ENCODE measurements around the gene GPC5.
"Not testable (repeated sequence)": the region's sequence is repeated elsewhere in the genome, so short reads cannot be mapped to it uniquely, and the experiment has no call there.

GPC5 gene

DNA sequence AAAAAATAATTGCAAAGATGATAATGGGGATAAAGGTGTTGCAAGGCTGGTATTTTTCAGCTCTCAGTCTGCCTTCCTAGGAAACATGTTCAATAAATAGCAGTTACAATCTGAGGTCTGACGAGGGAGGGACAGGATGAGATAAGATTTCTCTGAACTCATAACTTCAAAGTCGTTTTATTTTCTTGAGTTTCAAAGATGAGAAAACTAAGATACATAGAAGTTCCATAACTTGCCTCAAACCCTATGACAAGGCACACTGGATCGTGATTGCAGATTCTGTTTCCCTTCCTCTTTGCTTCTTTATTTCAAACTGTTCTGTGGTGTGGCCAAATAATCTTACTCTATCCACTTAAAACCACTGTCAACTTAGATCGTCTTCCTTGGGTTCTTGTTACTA is 327.2 kb downstream of the GPC5 start:
- DNase-seq: no peak

GRCh38 chr13:91726671-91727070 is 328.2 kb downstream of the GPC5 start:
- DNase-seq: no peak

DNA sequence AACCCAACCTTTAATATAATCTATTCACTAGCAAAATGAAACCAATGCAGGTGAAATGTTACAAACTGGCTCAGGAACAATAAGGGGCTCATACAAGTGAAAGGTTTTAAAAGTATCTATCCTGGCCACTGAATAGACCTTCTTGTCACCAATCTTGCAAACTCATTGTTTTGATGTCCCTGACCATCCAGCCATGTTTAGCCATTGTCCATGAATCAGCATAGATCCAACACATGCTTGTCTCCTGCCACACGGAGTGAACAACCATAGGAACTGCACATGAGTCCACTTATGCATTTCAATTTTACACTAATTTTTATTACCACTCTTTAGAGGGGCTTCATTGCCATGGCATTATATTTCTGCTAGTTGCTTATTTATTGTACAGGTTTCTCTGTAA is 331.4 kb downstream of the GPC5 start:
- DNase-seq: no peak

DNA sequence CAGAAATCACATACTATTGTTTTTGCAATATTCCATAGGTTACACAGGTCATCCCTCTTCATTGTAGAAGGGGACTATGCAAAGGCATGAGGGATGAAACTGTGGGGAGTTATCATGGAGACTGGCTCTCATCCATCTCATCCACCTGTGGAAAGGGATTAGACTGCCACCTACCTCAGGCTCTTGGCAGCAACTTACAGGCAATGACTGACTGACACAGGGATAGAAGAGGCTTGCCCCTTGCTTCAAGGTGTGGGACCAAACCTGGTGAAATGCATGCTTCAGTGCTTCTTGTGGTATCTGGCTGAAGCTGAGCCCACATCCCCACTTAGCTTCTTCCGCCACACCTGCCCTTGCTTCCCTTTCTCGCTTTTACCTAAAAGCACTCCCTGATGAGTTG is 341.3 kb downstream of the GPC5 start:
- DNase-seq: no peak

GRCh38 chr13:91740756-91741155 is 342.3 kb downstream of the GPC5 start:
- DNase-seq: no peak

DNA sequence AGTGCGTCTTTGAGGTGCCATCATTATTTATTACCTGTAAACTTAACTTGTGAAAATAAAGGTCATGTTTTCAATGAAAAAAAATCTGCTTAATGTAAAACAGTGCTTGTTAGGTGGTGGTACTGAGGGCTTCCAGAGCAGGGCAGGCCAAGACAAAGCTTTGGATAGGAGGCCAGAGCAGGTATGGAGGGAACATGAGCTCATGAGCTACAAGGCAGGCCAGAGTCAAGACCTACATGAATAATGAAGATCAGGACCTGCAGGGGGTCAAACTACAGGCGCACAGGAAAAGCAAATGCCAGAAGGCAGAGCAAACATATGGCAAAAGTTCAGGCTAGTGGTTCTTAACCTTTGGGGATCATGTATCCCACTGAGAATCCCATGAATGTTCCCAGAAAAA is 343.5 kb downstream of the GPC5 start:
- no peak for DNase-seq

DNA sequence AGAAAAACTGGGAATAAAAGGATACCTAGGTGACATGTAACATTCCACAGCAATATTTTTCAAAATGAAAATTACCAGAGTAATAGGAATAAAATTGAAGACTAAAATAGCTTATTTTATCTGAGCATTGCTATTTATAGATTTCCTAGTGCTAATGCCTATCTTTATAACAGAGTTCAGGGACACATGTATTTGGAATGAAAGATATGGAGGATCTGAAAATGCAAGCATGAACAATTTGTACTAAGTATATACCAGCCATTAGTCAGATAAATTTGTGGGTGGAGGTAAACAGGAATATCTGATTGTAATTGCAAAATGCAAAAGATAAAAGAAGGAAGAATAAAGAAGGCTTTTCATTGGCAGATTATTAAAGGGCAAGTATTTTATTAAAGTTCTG is 345.9 kb downstream of the GPC5 start:
- DNase-seq: no peak

GRCh38 chr13:91745967-91746366 is 347.5 kb downstream of the GPC5 start:
- no peak for DNase-seq

DNA sequence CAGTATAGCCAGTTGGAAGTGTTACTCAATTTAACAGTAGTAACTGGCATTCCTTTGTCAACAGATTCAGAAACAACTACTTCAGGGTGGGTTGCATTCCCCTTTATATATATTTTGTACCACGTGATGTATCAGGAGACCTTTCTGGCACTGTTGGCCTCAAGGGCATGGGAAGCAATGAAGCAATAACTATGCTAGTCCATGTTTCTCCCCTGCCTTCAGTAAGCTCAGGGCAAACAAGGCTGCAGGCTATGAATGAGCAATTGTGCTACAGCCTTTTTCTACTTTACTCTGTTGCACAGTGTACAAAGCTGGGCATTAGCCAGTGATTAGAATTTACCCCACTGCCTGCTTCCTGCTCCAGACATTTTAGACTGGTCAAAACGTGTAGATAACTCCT is 348.8 kb downstream of the GPC5 start:
- DNase-seq: no peak

- DNase-seq: no peak
These were observed 350.1 kb downstream of the GPC5 start for GRCh38 chr13:91748416-91749089.

GRCh38 chr13:91758724-91759123 is 360.3 kb downstream of the GPC5 start:
- DNase-seq: no peak

- no peak for DNase-seq
These were observed 364.5 kb downstream of the GPC5 start for GRCh38 chr13:91762957-91763356.

- DNase-seq: no peak
These were observed 366.1 kb downstream of the GPC5 start for GRCh38 chr13:91764527-91764926.

DNA sequence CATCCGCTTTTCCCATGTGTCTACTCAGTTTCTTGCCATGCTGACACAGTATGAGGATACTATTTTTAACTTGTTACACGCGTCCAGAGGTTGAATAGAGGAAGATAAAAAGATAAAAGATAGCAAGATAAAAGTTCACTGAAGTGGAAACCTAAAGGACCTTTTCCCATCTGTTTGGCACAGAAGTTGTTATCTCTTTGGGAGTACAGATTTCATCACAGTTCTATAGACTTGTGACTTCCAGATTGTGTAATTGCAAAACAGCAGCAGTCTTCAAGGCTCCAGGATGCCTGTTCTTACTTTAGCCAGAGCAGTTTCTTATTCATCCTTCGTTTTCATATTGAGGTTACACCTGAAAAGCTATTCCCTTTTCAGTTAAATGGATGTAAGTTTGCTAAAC is 369.2 kb downstream of the GPC5 start:
- DNase-seq: no peak

DNA sequence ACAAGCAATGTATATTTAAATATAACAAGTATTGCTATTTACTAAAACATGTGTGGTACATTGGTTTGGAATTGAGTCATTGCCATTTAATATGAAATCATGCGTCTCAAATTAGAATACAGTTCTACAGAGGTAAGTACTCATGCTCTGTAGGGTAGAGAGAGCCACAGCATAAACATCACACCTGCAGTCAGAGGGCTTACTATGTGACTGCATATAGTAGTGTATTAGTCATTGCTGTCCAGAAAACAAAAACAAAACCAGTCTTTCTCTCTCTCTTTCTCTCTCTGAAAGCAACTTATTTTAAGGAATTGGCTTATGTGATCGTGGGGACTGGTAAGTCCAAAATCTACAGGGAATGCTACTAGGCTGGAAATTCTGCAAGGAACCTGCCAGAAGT is 370.3 kb downstream of the GPC5 start:
- no peak for DNase-seq

DNA sequence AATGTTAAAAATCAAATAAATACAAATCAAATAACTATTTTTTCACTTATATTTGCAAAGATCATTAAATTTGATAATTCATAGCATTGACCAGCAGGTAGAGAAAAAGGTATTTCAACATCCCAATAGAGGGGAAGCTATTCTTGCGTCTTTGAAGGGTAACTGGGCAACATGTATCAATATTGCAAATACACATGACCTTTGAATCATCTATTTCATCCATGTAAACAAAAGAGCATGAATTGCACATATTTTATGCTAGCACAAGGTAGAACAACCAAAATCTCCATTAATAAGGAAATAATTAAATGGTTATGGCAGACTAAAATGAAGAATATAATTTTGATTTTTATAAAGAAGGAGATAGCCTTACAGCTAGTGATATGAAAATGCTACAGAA is 372.8 kb downstream of the GPC5 start:
- no peak for DNase-seq

DNA sequence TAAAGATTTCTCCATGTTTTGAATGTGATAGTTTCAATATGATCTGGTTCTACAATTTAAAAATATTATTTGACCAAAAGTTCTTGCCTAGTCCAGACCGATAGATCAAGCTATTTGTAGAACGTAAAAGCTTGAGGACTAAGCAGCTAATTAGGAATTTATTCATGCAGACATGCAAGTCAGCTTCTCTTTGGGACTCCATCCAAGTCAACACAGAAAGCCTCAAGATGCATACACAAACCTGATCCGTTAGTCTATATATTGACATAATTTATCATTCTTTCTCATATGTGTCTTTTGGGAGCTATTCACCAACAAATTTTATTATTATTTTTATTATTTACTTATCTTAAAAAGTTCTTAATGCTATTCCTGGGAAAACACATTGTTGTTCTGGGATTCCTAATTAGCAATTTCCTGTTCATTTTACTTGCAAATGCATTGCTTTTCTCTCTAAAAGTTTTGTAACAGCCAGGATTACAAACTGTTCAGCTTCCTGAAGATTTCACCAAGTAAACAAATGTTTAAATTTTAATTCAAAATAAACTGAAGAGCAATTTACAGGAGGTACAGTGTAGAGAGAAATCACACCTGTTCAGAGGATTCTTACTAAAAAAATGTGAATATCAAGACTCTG is 375.3 kb downstream of the GPC5 start:
- no peak for DNase-seq

DNA sequence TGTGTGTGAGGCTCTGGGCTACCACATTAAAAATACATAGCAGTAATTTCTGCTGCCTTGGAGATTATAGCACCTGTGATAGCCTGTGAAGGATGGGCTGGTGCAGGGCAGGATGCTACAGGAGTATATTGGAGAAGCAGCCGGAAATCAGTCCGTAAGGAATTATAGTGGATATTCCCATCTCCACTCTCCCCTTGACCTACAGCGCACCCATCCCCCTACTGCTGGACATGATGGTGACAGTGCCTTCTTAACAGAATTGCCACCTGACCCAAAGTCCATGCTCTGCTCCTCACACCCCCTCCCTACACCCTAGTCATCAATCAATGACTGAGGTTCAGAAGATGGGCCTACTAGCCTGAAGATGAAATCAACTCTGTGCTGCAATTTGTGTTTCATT is 376.0 kb downstream of the GPC5 start:
- DNase-seq: no peak

DNA sequence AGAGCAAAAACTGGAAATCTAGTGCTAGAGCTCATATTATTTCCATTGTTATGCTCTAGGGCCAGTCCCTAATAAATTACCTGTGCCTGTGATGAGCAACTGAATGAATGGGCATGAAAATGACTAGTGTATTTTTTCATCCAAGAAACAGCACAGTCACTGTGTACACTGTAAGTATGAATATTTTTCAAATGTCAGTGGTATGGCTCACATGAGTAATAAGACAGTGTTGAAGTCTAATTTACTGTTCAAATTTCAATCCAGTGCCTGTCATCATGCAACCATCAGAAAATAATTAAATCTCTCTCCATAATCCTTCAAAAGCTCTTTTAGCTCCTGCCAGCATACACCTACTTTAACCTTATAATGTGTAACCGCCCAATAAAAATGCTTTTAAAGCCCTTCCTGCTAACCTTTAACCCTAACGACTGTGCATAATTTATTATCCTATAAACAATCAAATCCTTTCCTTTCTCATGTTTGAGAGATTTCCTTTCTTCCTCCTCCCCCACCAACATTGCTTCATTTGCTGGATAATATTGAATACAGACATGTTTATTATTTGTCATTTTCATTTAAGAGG is 378.3 kb downstream of the GPC5 start:
- no peak for DNase-seq

DNA sequence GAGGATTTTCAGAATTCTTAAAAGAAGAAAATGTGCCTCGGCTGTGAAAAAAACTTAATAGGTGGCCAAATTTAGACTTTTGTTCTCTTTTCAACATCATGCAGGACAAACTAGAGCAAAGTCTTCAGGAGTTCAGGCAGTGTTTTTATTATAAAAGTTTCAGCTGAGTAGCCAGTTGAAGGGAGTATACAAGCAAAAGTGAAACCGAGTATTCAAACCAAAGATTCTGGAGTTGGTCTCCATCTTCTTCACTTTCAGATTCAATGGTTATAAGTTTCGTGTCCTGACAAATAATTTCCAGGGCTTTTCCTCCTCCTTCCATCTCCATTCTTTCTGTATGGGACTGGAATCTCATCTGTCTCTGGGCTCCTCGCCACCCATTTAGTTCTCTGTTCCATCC is 379.7 kb downstream of the GPC5 start:
- DNase-seq: no peak

DNA sequence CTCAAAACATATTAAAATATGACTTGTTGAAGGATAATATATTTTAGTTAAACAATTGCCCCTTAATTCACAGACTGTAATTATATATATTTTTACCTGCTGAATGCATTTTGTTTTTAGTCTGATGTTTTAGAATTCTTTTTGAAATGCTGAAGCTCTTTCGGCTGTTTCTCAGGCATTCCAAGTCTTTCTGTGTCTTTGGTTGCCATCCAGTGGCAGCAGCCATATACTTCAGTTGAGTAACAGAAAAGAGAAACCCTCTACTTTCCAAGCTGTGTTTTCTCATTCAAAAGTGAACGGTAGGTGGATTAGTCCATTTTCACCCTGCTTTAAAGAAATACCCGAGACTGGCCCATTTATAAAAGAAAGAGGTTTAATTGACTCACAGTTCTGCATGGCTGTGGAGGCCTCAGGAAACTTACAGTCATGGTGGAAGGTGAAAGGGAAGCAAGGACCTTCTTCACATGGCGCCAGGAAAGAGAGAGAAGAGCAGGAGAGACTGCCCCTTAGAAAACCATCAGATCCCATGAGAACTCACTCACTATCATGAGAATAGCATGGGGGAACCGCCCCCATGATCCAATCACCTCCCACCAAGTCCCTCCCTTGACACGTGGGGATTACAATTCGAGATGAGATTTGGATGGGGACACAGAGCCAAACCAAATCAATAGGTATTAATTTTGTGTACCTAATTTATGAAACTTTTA is 383.7 kb downstream of the GPC5 start:
- not testable (repeated sequence) for DNase-seq

- DNase-seq: no peak
These were observed 387.2 kb downstream of the GPC5 start for GRCh38 chr13:91785431-91786119.

GRCh38 chr13:91792054-91792453 is 393.6 kb downstream of the GPC5 start:
- no peak for DNase-seq

Measured in activated CD4-positive, alpha-beta T cell treated with anti-CD3 and anti-CD28 coated beads for 48 hours (primary cell).